Osteoblast (primary cell): ENCODE results near the gene TRIM33. TPM values are rescaled to one million over a fixed set of nuclear protein-coding genes. Genes with fewer than 3 reads are reported as not detected.
"Not testable (repeated sequence)": the region's sequence is repeated elsewhere in the genome, so short reads cannot be mapped to it uniquely, and the experiment has no call there.

Experiments used
- DNase-seq: peaks from one replicate; pipeline ENCODE4 v3.0.0; 2011; ENCODE audit warnings: low spot score, mixed read lengths; ENCODE audit not compliant: insufficient read length; ENCODE audit errors: missing footprints
- H2AFZ ChIP-seq: 2 replicates; pipeline ENCODE4 v1.6.0; 2011; ENCODE audit warnings: mild to moderate bottlenecking, low read length
- H3K27ac ChIP-seq: 2 replicates; pipeline ENCODE4 v1.5.1; 2011; ENCODE audit warnings: mild to moderate bottlenecking, low read depth, low read length, moderate library complexity
- H3K27me3 ChIP-seq: 2 replicates; pipeline ENCODE4 v1.6.0; 2012; ENCODE audit warnings: mild to moderate bottlenecking, control low read depth, inconsistent platforms, low read length, moderate library complexity; ENCODE audit not compliant: insufficient read depth
- H3K36me3 ChIP-seq: 2 replicates; pipeline ENCODE4 v1.5.1; 2011; ENCODE audit warnings: mild to moderate bottlenecking, low read length, control low read depth, moderate library complexity; ENCODE audit not compliant: insufficient read depth
- H3K4me1 ChIP-seq: 2 replicates; pipeline ENCODE4 v1.5.1; 2011; ENCODE audit warnings: mild to moderate bottlenecking, low read length, control low read depth, moderate library complexity; ENCODE audit not compliant: insufficient read depth
- H3K4me2 ChIP-seq: 2 replicates; pipeline ENCODE4 v1.6.0; 2011; ENCODE audit warnings: mild to moderate bottlenecking, low read length; ENCODE audit not compliant: insufficient read depth
- H3K4me3 ChIP-seq: fragments of 200-600 bp; sonication (generic); 3 replicates; pipeline ENCODE4 v1.5.1; 2012; ENCODE audit warnings: mild to moderate bottlenecking, low read length, inconsistent platforms; ENCODE audit not compliant: insufficient read depth
- H3K79me2 ChIP-seq: 2 replicates; pipeline ENCODE4 v1.6.0; 2012; ENCODE audit warnings: mild to moderate bottlenecking, low read length, control low read depth, inconsistent platforms; ENCODE audit not compliant: insufficient read depth
- H3K9me3 ChIP-seq: 2 replicates; pipeline ENCODE4 v1.5.1; 2011; ENCODE audit warnings: low read depth, low read length, control low read depth
- H4K20me1 ChIP-seq: 2 replicates; pipeline ENCODE4 v1.6.0; 2012; ENCODE audit warnings: mild to moderate bottlenecking, low read length, control low read depth; ENCODE audit not compliant: insufficient read depth
- CTCF ChIP-seq: IDR thresholded peaks from 2 replicates; pipeline ENCODE4 v1.5.1; 2011; ENCODE audit warnings: mild to moderate bottlenecking, low read depth, low read length, moderate library complexity; ENCODE audit errors: extremely low read depth
- total RNA-seq: library from RNA; depleted of rRNA; stranded (reverse); fragments of >200 nt; gene quantifications from 2 replicates; pipeline ENCODE4 v1.2.3, GENCODE V29; 2012

The TRIM33 gene
- total RNA-seq, 1 donor, result 43.1 TPM

- H3K9me3 ChIP-seq, result no peaks in the 10 kb centered on the region
- no peak overlapping the region for H2AFZ ChIP-seq
- H3K4me1 ChIP-seq, result peaks cover 24% of the 10 kb centered on the region
- TF ChIP-seq CTCF, result no peak
- DNase-seq, result no peak
- peaks cover 16% of the 10 kb centered on the region for H3K36me3 ChIP-seq
- no peaks in the 10 kb centered on the region for H3K27me3 ChIP-seq
- H3K4me2 ChIP-seq, result no peak overlapping the region
- no peaks in the 10 kb centered on the region for H4K20me1 ChIP-seq
- H3K27ac ChIP-seq, result no peak overlapping the region
- H3K79me2 ChIP-seq, result peaks cover 8% of the 10 kb centered on the region
- H3K4me3 ChIP-seq, result no peak overlapping the region
Observed at GRCh38 chr1:114454539-114454938, 56.5 kb downstream of the TRIM33 start.

- DNase-seq, result no peak
- TF ChIP-seq CTCF, result no peak
Observed at GRCh38 chr1:114453361-114453784, 57.6 kb downstream of the TRIM33 start.

GRCh38 chr1:114448370-114449036 lies 62.5 kb downstream of the TRIM33 start:
- Histone ChIP-seq H3K79me2 (peaks cover 2% of the 10 kb centered on the region), H3K27ac (no peak overlapping the region), H2AFZ (no peak overlapping the region), H4K20me1 (no peaks in the 10 kb centered on the region), H3K4me2 (no peak overlapping the region), H3K36me3 (no peaks in the 10 kb centered on the region), H3K27me3 (no peaks in the 10 kb centered on the region), H3K4me1 (no peaks in the 10 kb centered on the region), H3K4me3 (no peak overlapping the region), H3K9me3 (no peaks in the 10 kb centered on the region)
- DNase-seq, result no peak
- no peak for TF ChIP-seq CTCF

More at GRCh38 chr1:114453361-114453784, 57.6 kb downstream of the TRIM33 start:
- peaks cover 18% of the 10 kb centered on the region for H3K4me1 ChIP-seq
- H4K20me1 ChIP-seq, result no peaks in the 10 kb centered on the region
- no peaks in the 10 kb centered on the region for H3K9me3 ChIP-seq
- peaks cover 6% of the 10 kb centered on the region for H3K79me2 ChIP-seq
- no peak overlapping the region for H2AFZ ChIP-seq
- H3K36me3 ChIP-seq, result peaks cover 16% of the 10 kb centered on the region
- H3K27ac ChIP-seq, result no peak overlapping the region
- H3K4me2 ChIP-seq, result no peak overlapping the region
- no peak overlapping the region for H3K4me3 ChIP-seq
- no peaks in the 10 kb centered on the region for H3K27me3 ChIP-seq

GRCh38 chr1:114446198-114446597 lies 64.8 kb downstream of the TRIM33 start:
- Histone ChIP-seq H3K4me2 (no peak overlapping the region), H3K27me3 (no peaks in the 10 kb centered on the region), H4K20me1 (no peaks in the 10 kb centered on the region), H3K36me3 (no peaks in the 10 kb centered on the region), H3K79me2 (peaks cover 5% of the 10 kb centered on the region), H2AFZ (no peak overlapping the region), H3K4me1 (no peaks in the 10 kb centered on the region), H3K27ac (no peak overlapping the region), H3K4me3 (no peak overlapping the region), H3K9me3 (no peaks in the 10 kb centered on the region)
- no peak for TF ChIP-seq CTCF
- DNase-seq, result no peak

- not testable (repeated sequence) for H3K27ac ChIP-seq, H3K9me3 ChIP-seq, H3K4me1 ChIP-seq, H3K36me3 ChIP-seq, H3K4me2 ChIP-seq, DNase-seq, H3K4me3 ChIP-seq, H4K20me1 ChIP-seq, H2AFZ ChIP-seq, H3K27me3 ChIP-seq
- peaks cover 18% of the 10 kb centered on the region for H3K79me2 ChIP-seq
Observed at GRCh38 chr1:114443226-114443625, 67.8 kb downstream of the TRIM33 start.
